HG03045 (cell line): ENCODE results near the gene CFI.

Source experiments
- ATAC-seq: cut with Tn5 transposase; IDR thresholded peaks from one replicate; pipeline ENCODE4 v1.9.1; 2021; ENCODE audit warnings: mild to moderate bottlenecking, moderate library complexity; ENCODE audit not compliant: unreplicated experiment

Gene CFI

DNA sequence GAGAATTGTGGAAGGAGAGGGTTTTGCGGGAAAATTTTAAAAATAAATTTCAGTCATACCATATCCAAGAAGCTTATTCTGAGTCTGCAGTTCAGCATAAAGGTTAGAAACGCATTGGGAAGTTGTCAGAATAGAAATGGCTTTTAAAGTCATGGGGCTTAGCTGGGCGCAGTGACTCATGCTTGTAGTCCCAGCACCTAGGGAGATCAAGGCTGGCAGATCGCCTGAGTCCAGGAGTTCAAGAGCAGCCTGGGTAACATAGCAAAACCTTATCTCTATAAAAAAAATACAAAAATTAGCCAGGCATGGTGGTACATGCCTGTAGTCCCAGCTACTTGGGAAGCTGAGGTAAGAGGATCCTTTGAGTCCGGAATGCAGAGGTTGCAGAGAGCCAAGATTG lies 68.1 kb downstream of the CFI start:
- ATAC-seq, result no peak

DNA sequence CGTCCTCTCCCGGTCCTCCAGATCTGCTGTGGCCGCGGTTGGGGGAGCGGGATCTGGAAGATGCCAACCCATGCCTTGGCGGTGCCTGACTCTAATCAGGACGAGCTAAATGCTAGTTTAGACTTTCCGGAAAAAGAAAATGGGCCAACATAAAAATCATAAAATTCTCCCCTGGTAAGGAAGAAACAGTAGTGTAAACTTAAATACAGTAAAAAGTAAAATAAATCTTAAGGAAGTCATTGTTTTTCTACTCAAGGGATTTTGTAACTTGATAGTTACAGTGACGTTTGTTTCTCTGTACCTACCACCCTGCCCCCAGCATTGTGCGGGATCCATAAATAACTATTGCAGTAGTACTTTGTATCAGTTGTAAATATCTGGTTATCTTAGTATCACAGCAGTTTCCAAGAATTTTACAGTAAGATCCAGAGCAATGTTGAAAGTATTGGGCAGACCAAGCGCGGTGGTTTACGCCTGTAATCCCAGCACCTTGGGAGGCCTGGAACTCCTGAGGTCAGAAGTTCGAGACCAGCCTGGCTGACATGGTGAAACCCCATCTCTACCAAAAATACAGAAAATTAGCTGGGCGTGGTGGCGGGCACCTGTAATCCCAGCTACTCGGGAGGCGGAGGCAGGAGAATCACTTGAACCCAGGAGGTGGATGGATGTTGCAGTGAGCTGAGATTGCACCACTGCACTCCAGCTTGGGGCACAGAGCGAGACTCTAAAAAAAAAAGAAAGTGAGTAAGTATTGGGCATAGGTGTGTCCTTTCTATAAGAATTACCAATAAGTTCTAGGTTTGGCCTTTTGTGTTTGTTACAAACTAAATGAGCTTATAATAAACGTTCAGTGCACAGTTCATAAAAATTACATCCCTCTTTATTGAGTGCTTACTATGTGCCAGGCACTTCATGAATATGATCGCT lies 70.9 kb downstream of the CFI start:
- ATAC-seq, result no peak

DNA sequence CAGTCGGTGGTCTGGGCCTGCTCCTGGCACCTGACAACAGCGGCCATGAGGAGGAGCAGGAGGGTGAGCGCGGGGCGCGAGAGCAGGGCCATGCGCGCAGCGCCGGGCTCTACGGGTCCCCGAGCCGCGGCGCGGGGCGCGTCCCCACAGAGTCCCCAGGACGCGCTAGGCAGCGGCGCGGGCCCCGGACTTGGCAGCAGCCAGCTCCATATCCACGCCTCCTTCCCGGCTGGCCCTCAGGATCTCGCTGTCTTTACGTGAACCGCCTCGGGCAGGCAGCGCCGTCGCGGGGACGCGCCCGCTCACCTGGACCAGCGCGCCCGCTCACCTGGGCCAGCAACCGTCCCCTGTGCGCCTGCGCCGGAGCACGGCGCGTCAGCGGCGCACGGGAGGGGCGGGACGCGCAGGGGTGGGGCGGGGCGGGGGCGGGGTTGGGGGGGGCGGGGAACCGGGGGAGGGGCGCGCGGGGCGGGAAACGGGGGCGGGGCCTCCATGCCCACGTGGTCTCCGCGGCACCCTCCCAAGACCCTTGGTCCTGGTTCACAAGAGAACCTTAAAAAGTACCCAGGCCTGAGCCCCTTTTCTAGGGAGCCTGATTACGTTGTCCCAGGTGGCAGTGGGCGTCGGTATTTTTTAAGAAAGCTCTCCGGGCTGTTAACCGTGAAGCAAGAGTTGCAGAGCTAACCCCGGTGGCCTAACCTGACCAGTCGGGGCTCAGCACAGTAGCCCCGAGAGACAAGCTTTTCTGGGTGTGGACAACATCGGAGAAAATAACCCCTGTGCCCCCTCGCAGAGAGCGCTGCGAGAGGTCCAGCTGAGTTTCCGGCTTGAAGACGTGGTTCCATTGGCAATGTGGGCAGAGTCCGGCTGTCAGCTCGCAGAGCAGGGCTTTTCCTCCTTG lies 71.8 kb downstream of the CFI start, which contains the start of gene PLA2G12A:
PLA2G12A (minus strand) TSS at position 353 of the 901 bp plus-strand sequence; CDS start at position 92, 261 bp downstream.
- ATAC-seq, result peak; percentile 85

DNA sequence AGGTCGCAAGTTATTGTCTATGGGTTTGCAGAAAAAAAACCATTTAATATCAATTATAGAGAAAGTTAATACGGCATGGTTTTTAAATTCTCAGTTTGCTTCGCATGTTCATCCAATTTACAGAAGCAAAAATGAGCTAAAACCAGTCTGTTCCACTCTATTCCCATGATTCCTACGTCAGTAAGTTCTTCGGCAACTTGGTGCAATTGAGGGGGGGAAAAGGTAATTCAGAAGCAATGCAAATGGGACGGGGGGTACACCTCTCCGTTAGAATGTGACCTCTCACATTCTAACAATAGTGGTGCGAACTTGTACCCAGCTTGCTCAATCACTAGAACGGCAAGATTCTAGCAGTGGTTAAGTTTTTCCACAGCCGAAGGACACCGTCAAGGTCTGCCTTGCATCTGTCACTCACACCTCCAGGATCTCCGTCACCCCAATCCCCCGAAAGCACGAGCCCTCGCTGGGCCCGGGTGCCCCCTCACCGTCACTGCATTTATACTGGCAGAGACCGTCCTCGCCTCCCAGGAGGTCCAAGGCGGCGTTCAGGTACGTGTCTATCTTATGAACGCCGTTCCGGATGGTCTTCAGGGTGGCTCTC lies 72.6 kb downstream of the CFI start:
- ATAC-seq, result no peak

DNA sequence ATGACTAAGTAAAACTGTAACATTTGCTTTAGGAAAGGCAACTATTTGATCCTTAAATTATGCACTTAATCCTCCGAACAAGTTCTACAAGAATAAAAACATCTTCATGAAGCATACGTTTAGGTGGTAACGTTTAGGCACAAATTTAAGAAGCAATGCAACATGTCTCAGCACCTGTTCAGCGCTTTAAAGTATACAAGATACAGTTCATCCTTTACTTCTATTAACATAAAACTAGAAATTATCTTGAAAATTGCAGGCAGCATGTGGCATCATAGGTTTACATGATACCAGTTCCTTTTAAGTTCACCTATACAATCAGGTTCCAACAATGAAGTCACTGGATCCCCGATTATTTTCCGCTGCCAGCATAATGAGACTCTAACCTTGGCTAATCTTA lies 73.4 kb downstream of the CFI start:
- ATAC-seq, result no peak

DNA sequence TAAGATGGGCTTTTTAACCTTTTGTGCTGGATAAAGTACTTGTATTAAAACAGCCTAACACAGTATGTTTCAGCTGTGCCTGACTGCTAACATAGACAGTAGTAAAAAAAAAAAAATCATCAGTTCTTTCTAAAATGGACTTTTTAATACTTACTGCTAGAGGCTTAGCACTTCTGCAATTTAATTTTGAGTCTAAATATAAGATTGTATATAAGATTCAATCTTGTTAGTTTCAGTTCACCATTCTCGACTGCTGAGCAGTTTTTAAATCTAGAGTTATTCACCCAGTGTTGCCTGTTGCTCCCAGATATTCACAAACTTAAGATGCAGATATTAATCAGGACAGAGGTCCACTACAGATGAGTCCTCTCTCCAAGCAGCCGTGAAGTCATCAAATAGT lies 78.7 kb downstream of the CFI start:
- no peak for ATAC-seq

DNA sequence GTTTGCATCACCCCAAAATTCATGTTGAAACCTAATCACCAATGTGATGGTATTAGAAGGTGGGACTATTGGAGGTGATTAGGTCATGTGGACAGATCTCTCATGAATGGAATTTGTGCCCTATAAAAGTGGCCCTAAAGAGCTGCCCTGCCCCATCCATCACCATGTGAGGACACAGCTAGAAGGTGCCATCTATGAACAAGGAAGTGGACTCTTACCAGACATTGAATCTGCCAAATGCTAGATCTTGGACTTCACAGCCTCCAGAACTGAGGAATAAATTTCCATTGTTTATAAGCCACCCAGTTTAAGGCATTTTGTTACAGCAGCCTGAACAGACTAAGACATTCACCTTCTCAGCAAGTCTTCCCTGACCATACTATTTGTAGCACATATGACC lies 79.4 kb downstream of the CFI start:
- no peak for ATAC-seq

DNA sequence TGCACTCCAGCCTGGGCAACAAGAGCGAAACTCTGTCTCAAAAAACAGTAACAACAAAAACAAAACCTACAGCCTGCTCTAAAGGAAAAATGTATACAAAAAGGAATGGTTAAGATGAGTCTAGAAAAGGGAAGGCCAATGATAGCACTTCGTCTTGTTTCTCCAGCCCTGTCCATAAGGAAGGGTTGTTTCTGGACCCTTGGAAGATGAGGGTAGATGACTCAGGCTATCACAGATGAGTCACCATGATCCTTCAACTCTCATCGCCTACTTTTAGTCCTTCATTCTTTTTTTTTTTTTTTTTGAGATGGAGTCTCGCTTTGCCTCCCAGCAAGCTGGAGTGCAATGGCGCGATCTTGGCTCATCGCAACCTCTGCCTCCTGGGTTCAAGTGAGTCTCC lies 80.8 kb downstream of the CFI start:
- ATAC-seq, result no peak

DNA sequence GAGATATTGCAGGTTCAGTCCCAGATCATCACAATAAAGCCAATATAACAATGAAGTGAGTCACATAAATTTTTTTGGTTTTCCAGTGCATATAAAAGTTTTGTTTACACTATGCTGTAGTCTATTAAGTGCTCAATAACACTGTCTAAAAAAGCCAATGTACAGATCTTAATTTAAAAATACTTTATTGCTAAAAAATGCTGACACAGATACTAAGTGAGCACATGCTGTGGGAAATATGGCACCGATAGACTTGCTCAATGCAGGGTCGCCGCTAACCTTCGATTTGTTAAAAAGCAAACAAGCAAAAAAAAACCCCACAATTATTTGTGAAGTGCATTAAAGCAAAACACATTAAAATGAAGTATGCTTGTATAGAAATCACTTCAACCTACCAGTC lies 82.2 kb downstream of the CFI start:
- no peak for ATAC-seq

DNA sequence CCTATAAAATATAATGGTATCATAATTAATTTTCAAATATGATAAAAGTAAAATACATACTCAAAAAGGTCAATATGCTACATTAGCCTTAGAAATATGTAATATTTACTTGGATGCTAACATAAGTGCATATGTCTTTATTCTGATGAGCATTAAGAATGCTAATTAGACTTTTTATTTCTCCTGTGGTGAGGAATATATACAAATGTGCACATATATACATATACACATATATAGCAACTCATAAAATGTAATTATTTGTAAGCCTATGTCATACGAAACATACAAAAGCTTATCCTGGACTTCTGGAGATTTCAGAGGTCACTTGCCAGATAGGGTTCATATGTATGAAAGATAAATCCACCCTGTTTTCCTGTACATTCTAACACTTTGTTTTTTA lies 83.0 kb downstream of the CFI start:
- no peak for ATAC-seq

DNA sequence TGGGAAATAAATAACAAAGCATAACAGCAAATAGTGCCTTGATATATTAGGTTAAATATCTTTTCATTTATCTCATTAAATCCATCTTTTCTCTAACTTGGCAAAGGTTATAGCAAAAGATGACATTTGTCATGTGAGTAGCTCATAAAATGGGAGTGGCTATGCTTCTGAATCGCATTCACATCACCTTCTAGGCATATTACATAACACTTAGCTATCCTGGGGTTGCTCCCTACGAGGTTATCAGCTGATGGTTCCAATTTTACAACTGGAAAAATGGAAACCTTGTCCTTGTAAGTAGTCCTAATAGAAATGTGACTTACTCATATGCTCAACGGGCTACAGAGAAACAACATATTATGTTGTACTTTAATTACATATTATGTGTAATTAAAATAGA lies 88.3 kb downstream of the CFI start:
- no peak for ATAC-seq

DNA sequence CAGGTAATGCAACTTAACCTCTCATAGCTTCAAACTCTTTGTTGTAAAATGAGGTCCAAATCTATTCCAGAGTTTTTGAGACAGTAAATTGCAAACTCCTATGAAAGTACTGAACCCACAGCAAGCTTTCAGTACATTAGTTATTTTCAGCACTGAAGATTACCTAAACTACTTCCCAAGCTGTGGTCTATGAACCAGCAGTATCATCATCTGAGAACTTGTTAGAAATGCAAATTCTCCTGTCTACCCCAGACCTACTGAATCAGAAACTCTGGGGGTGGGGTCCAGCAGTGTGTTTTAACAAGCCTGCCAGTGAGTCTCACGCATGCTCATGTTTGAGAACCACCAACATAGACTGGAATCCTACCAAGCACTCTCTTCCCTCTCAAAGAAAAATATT lies 92.8 kb downstream of the CFI start:
- ATAC-seq, result peak; percentile 96

DNA sequence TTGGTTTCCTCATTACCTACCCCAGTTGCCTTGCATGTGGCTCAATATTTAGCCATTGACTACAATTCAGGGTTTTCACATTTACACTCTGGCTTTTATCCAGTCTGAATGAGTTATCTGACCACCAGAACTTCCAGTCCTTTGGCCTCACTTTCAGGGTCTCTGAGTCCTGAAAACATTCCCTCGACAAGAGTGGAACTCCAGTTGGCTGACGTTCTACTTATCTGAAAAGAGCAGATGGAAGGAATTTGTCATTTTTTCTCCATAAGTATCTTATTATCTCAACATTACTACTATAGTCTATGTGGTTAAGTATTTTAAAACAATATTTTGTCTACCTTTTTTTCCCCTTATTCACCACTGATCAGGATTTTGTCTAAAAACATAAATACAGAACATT lies 93.4 kb downstream of the CFI start:
- no peak for ATAC-seq

DNA sequence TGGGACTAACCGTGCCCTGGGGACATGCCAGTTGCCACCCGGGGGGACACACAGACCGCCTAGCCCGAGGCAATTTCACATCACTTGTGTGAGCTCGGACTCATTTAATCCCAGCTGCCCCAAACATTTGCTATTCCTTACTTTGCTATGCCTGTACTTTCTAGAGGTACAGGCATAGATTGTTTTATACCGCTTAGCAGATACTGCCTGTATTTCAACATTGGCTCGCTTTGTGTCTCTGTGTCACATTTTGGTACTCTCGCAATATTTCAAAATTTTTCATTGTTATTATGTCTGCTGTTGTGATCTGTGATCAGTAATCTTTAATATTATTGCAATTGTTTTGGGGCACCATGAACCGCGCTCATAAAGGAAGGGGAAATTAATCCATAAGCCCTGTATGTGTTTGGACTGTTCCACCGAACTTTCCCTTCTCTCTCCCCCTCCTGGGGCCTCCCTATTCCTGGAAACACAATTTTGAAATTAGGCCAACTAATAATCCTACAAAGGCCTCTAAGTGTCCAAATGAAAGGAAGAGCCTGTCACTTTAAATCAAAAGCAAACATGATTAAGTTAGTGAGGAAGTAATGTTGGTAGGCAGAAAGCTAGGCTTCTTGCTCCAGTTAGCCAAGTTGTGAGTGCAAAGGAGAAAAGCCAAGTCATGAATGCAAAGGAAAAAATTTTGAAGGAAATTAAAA lies 98.0 kb downstream of the CFI start:
- ATAC-seq, result no peak

DNA sequence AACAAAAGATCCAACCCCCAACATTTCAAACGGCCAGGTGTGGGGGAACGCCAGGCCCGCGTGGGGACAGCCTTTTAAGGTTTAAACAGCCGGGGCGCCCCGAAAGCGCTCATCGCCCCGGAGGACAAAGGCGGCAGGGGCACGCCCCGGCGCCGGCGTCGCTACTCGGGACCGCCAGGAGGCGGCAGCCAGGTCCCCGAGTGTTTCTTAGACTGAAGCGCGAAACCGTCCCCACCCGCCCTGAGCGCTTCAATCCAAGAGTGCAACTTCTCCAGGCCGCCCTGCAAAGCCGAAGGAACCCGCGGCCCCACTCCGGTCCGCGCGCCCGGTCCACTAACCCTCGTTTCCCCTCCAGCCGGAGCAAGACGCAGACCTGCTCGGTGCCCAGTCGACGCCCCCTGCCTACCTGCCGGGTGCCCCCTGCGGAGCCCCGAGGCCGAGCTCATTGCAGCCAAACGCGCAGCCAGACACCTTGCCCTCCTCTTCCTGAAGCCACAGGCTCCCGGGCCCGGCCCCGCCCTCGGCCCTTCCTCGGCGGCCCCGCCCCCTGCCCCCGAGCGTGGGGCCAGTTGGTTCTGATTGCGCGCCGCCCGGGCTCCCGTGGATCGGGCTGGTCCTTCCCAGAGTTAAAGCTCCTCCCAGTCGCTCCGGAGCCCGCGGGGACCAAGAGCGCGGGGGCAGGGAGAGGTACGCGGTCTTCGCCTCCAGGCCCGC lies 98.7 kb downstream of the CFI start, which contains the start of gene CASP6:
CASP6 (minus strand) TSS at position 496 of the 714 bp plus-strand sequence; CDS start at position 446, 50 bp downstream.
- peak; percentile 72 for ATAC-seq

DNA sequence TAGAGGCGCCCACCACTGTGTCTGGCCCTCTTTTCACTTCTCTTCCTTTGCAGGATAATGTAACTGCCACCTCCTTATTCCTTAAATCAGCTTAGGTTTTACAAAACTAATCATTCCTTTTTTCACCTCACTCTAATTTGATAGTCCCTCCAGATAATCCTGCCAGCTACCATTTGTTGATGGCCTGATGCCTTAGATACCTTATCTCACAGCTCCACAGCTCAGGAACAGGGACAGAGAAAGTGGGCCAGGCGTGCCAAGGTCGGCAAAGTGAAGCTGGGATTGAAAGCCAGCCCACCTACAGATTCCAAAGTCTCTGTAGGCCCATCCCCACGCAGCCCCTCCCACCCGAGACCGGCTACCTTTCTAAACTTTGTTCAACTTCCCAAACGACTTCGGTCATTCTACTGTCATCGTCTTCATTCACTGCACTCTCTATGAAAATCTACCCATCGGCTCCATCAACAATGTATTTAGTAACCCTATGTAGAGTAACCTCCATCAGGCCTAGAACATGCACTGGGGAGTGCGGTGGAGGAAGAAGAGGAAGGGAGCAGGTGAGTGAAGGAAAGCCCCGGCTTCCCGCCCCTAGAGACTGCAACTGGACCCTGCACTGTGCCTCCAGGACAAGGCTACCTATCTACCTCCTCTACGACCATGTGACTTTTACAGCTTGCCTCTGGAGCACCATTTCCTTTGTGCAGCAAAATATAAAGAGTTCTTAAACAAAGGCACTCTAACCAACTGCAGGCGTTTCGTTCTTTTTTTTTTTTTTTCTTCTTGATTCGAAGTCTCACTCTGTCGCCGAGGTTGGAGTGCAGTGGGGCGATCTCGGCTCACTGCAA lies 100.0 kb downstream of the CFI start:
- ATAC-seq, result no peak

DNA sequence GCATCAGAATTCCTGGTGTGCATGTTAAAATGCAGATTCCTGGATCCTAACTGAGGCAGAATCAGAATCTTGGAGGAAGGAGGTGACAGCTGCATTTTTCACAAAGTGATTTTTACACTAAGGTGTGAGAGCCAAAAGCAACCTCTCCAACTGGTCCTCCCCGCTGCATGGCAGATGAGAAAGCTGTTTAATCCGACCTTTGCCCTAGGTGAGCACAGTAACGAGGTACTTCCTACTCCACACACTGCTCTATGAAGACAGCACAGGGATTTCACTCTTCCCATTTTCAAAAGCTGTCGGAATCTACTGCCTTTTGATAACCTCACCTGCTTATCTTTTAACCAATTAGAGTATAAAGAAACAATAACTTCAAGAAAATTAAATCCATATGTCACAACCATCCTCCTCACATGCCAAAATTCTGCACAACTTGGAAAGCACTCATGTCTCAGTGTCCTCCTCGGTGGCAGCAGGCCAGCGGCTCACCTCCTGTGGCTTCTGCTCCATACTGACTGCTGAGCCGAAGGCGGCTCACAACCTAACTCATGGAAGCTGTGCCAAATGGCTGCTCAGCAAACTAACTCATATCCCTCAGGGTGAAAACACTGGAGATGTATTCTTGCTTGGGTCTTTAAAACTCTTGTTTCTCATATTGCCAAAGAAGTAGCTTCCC lies 102.1 kb downstream of the CFI start:
- no peak for ATAC-seq

DNA sequence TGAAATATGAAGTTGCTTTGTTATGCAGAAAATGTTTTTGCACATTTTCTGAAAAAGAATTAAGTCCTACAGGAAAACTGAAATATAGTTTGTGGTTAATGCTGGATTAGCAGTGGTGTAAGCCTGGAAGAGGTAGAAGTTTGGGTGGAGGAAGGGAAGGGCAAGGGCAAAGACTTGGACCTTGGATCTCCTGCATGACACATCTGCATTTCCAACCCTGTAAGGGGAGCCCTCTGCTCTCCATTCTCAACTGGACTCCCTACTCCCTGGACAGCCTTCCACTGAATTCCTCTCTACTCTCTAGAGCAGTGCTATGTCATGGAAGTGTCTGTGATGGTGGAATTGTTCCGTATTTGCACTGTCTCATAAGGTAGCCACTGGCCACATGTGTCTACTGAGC lies 103.1 kb downstream of the CFI start:
- ATAC-seq, result no peak
